Keratinocyte (primary cell): Measurements from ENCODE around the gene CDH16. TPM values are rescaled to one million over a fixed set of nuclear protein-coding genes. Genes with fewer than 3 reads are reported as not detected.

Source experiments
- DNase-seq: peaks from one replicate; pipeline ENCODE4 v3.0.0-alpha.2; 2011; ENCODE audit warnings: low read depth, missing footprints, low spot score
- FAIRE-seq: peaks from 2 replicates; lab custom pipeline; 2011; peaks lifted over from hg19 to GRCh38; lab: Jason Lieb, UNC
- H2AFZ ChIP-seq: 2 replicates; pipeline ENCODE4 v1.6.0; 2012; ENCODE audit warnings: low read length, control low read depth, inconsistent platforms; ENCODE audit not compliant: control insufficient read depth
- H3K27ac ChIP-seq: 2 replicates; pipeline ENCODE4 v1.5.1; 2011; ENCODE audit warnings: low read length; ENCODE audit not compliant: control insufficient read depth, insufficient read depth
- H3K27me3 ChIP-seq: 3 replicates; pipeline ENCODE4 v1.6.0; 2011; ENCODE audit warnings: low read length; ENCODE audit not compliant: control insufficient read depth, insufficient read depth; ENCODE audit errors: extremely low read depth
- H3K36me3 ChIP-seq, 2 experiments: 2 replicates in 1 of 2; 3 replicates in 1 of 2; pipeline ENCODE4 v1.5.1; 2011; ENCODE audit warnings: low read length in 2 of 2, mild to moderate bottlenecking in 1 of 2; ENCODE audit not compliant: control insufficient read depth in 2 of 2, insufficient read depth in 2 of 2; ENCODE audit errors: extremely low read depth in 1 of 2
- H3K4me1 ChIP-seq: 3 replicates; pipeline ENCODE4 v1.5.1; 2011; ENCODE audit warnings: low read length; ENCODE audit not compliant: control insufficient read depth, insufficient read depth; ENCODE audit errors: extremely low read depth
- H3K4me2 ChIP-seq: 3 replicates; pipeline ENCODE4 v1.6.0; 2011; ENCODE audit warnings: low read depth, low read length; ENCODE audit not compliant: control insufficient read depth, insufficient read depth; ENCODE audit errors: extremely low read depth
- H3K4me3 ChIP-seq, 3 experiments: fragments of 200-600 bp in 1 of 3; sonication (generic) in 1 of 3; 2 replicates in 2 of 3; 3 replicates in 1 of 3; pipeline ENCODE4 v1.5.1; 2011 to 2016; ENCODE audit warnings: low read length in 3 of 3, mild to moderate bottlenecking in 3 of 3, control low read depth in 2 of 3, inconsistent platforms in 1 of 3, low read depth in 1 of 3, mixed read lengths in 1 of 3, mixed run types in 1 of 3, moderate library complexity in 1 of 3; ENCODE audit not compliant: control insufficient read depth in 2 of 3, insufficient read depth in 2 of 3; ENCODE audit errors: extremely low read depth in 1 of 3
- H3K79me2 ChIP-seq: 2 replicates; pipeline ENCODE4 v1.6.0; 2012; ENCODE audit warnings: low read length; ENCODE audit not compliant: control insufficient read depth, insufficient read depth
- H3K9ac ChIP-seq: 3 replicates; pipeline ENCODE4 v1.6.0; 2011; ENCODE audit warnings: low read length; ENCODE audit not compliant: control insufficient read depth, insufficient read depth; ENCODE audit errors: extremely low read depth
- H3K9me1 ChIP-seq: 3 replicates; pipeline ENCODE4 v1.6.0; 2011; ENCODE audit warnings: low read length; ENCODE audit not compliant: control insufficient read depth, insufficient read depth; ENCODE audit errors: extremely low read depth
- H3K9me3 ChIP-seq: 2 replicates; pipeline ENCODE4 v1.5.1; 2012; ENCODE audit warnings: low read depth, low read length; ENCODE audit not compliant: control insufficient read depth
- H4K20me1 ChIP-seq: 3 replicates; pipeline ENCODE4 v1.6.0; 2011; ENCODE audit warnings: low read length; ENCODE audit not compliant: control insufficient read depth, insufficient read depth; ENCODE audit errors: extremely low read depth
- CTCF ChIP-seq, 3 experiments: IDR thresholded peaks in 1 of 3; conservative IDR thresholded peaks in 1 of 3; optimal IDR thresholded peaks in 1 of 3; 2 replicates in 2 of 3; 3 replicates in 1 of 3; pipeline versions ENCODE3 to v1.5.1; 2011; ENCODE audit warnings: low read length in 3 of 3, mild to moderate bottlenecking in 3 of 3, moderate library complexity in 2 of 3, control low read depth in 1 of 3, inconsistent platforms in 1 of 3; ENCODE audit not compliant: insufficient read depth in 2 of 3; ENCODE audit errors: extremely low read depth in 1 of 3
- EZH2 ChIP-seq: IDR thresholded peaks from one replicate; pipeline ENCODE4 v1.6.1; 2012; ENCODE audit warnings: inconsistent platforms, mild to moderate bottlenecking, low read length, moderate library complexity
- dilution Hi-C: fragments of 300-500 bp; cut with MboI; formaldehyde crosslinking; loops from one replicate; pipeline ENCODE4 v1.7.0; 2020; ENCODE audit warnings: low sequenced_read_pairs; ENCODE audit not compliant: extremely low pct_ligation_motif_present
- polyA plus RNA-seq, 5 experiments: library from polyadenylated mRNA; depleted of rRNA in 3 of 5; stranded (reverse) in 3 of 5; stranded (forward) in 1 of 5; unstranded in 1 of 5; fragments of >200 nt; gene quantifications; 1 replicate in 1 of 5; 2 replicates in 3 of 5; 3 replicates in 1 of 5; pipeline versions ENCODE4 v1.2.1 to v1.2.3, GENCODE V29; 2011 to 2012; ENCODE audit warnings: missing spikeins in 2 of 5, low read depth in 1 of 5, low replicate concordance in 1 of 5

The CDH16 gene
- polyA plus RNA-seq, 1 donor (not counting 4 experiments of a cell fraction or from before 2014, with no cell fraction given): 0.45 TPM

DNA sequence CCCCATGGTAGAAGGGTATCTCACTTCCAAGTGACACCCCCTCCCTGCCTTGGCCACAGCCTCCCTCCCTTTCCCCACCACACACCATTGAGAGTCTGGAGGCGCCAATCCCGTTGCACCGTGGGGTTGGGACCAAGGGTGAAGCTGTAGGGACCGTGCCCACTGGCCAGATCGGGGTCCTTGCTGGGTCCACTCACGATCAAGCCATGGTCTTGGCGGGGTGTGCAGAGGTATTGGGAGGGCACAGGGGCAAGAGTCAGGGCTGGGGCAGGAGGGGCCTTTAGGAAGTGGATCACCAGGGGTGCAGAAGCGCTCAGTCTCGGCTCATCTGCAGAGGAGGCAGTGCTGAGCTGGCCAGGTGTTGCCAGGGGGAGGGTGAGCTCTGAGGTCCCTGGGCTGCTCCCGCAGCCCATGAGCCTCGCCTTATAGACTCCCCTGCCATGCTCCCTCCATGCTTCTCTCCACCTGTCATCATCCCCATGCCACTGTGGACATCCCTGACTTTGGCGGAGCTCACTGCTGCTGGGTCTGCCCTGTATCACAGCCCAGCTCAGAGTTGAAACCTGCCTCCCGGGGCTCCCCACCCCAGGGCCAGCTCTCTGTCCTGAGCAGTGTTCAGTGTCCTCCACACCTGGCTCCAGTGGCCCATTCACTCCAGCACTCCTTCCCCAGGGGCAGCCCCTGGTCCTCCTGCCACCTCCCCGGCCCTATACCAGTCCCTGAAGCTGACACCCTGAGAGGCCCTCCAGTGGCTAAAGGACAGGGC is 8.3 kb downstream of the CDH16 start:
- no peak for FAIRE-seq
- no peak overlapping the region for H3K27ac ChIP-seq
- no peak overlapping the region for H2AFZ ChIP-seq
- H3K4me3 ChIP-seq: no peak overlapping the region
- no peak for TF ChIP-seq EZH2
- H3K4me1 ChIP-seq: peaks cover 19% of the 10 kb centered on the region
- dilution Hi-C loops: no loop called here
- H3K36me3 ChIP-seq: no peaks in the 10 kb centered on the region
- H3K27me3 ChIP-seq: peaks cover 3% of the 10 kb centered on the region
- no peaks in the 10 kb centered on the region for H4K20me1 ChIP-seq
- no peak for DNase-seq
- H3K4me2 ChIP-seq: no peak overlapping the region
- no peaks in the 10 kb centered on the region for H3K9me1 ChIP-seq
- H3K9me3 ChIP-seq: no peaks in the 10 kb centered on the region
- H3K9ac ChIP-seq: no peak overlapping the region
- H3K79me2 ChIP-seq: no peaks in the 10 kb centered on the region

DNA sequence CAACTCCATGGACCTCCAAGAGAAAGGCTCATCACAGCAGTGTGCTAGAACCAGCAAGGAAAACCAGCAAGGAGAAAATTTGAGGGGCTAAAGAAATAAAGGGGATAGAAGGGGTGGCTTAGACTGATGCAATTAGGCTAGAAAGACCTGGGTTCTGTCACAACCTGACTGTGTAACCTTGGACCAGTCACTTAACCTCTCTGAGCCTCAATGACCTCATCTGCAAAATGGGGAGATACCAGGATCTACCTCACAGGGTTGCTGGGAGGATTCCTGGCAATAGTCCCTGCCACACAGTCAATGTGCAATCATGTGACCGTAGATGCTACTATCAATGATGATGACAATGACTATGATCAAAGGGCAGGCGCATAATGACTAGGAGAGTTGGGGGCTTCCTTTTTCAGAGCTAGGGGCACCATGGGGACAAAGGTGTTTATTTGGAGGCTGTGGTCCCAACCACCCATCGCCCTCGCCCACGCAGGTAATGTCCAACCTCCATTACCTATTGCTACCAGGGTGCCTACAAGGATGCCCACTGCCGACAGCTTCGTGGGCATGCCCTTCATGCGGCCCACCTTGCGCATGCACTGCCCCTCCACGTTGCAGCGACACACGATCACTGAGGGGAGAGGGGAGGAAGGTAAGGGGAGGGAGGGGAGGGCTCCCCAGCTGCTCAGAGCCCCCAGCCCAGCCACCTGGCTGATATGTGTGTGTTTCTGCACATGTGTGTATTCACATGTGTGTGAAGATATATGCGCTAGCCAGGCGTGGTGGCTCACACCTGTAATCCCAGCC is 9.7 kb downstream of the CDH16 start:
- H3K4me3 ChIP-seq: no peak overlapping the region
- no peak for FAIRE-seq

More for the DNA sequence above, 9.7 kb downstream of the CDH16 start:
- no peaks in the 10 kb centered on the region for H4K20me1 ChIP-seq
- H3K4me1 ChIP-seq: peaks cover 19% of the 10 kb centered on the region
- H3K9me1 ChIP-seq: no peaks in the 10 kb centered on the region
- no peaks in the 10 kb centered on the region for H3K36me3 ChIP-seq
- peaks cover 3% of the 10 kb centered on the region for H3K27me3 ChIP-seq
- H3K27ac ChIP-seq: no peak overlapping the region
- no peak overlapping the region for H2AFZ ChIP-seq
- H3K79me2 ChIP-seq: no peaks in the 10 kb centered on the region
- H3K9ac ChIP-seq: no peak overlapping the region
- TF ChIP-seq EZH2: no peak
- no peak for TF ChIP-seq CTCF (optimal IDR thresholded peaks at IDR 0.05 in 1 of 3, IDR thresholded peaks at IDR 0.05 in 1 of 3, conservative IDR thresholded peaks at IDR 0.05 in 1 of 3; ENCODE audit: extremely low read depth in 1 of 3, insufficient read depth in 2 of 3, low read length in 3 of 3)
- H3K4me2 ChIP-seq: no peak overlapping the region
- H3K9me3 ChIP-seq: no peaks in the 10 kb centered on the region
- dilution Hi-C loops: no loop called here
- DNase-seq: no peak
